ENCODE data around the gene ACTL6A.

ACTL6A gene

GRCh38 chr3:179630753-179631451 is 68.2 kb downstream of the ACTL6A start:
- no peak overlapping the region for H3K4me3 ChIP-seq (ENCODE audit: low read length)
- TF ChIP-seq CTCF (conservative IDR thresholded peaks at IDR 0.05; ENCODE audit: low read depth, low read length), result no peak
- no peak for DNase-seq (ENCODE audit: low read depth)

Data from retinal pigment epithelial cell (primary cell).